HUES64 (cell line): ENCODE measurements around the gene ZNF804A.

Source experiments
- H3K27ac ChIP-seq: 2 replicates; pipeline ENCODE4 v1.7.0; 2013; ENCODE audit warnings: low read depth, low read length, inconsistent platforms
- H3K27me3 ChIP-seq: 2 replicates; pipeline ENCODE4 v1.6.1; 2013; ENCODE audit warnings: mild to moderate bottlenecking, low read length; ENCODE audit not compliant: insufficient read depth
- H3K36me3 ChIP-seq: 2 replicates; pipeline ENCODE4 v1.6.1; 2013; ENCODE audit warnings: mild to moderate bottlenecking, low read length; ENCODE audit not compliant: insufficient read depth
- H3K4me1 ChIP-seq: 2 replicates; pipeline ENCODE4 v1.6.1; 2013; ENCODE audit warnings: mild to moderate bottlenecking, low read length, moderate library complexity; ENCODE audit not compliant: insufficient read depth
- H3K4me3 ChIP-seq: 2 replicates; pipeline ENCODE4 v1.5.1; 2013; ENCODE audit warnings: mild to moderate bottlenecking, low read length, moderate library complexity
- H3K9ac ChIP-seq: 2 replicates; pipeline ENCODE4 v1.6.1; 2013; ENCODE audit warnings: mild to moderate bottlenecking, low read depth, low read length
- H3K9me3 ChIP-seq: 2 replicates; pipeline ENCODE4 v1.6.1; 2013; ENCODE audit warnings: low read depth, low read length; ENCODE audit not compliant: insufficient read depth
- WGBS: fragments of 150-250, 120-280 bp; methylation state at CpG from one replicate; pipeline ENCODE4 v1.1.7; 2013; ENCODE audit warnings: missing lambda C conversion rate; 5-methylcytosine and 5-hydroxymethylcytosine counted together

ZNF804A gene

GRCh38 chr2:184679219-184680018, 81.1 kb downstream of the ZNF804A start:
- peaks cover 7% of the 10 kb centered on the region for H3K9me3 ChIP-seq
- H3K36me3 ChIP-seq, result no peaks in the 10 kb centered on the region
- H3K27me3 ChIP-seq, result no peaks in the 10 kb centered on the region
- H3K4me1 ChIP-seq, result no peaks in the 10 kb centered on the region
- no peak overlapping the region for H3K9ac ChIP-seq
- no peak overlapping the region for H3K4me3 ChIP-seq
- 85% methylated on average over 7 of the region's 7 CpGs for WGBS
- H3K27ac ChIP-seq, result no peak overlapping the region

GRCh38 chr2:184680825-184681224, 82.5 kb downstream of the ZNF804A start:
- H3K4me1 ChIP-seq, result no peaks in the 10 kb centered on the region

GRCh38 chr2:184681642-184682321, 83.5 kb downstream of the ZNF804A start:
- H3K27me3 ChIP-seq, result no peaks in the 10 kb centered on the region
- peaks cover 7% of the 10 kb centered on the region for H3K9me3 ChIP-seq
- H3K36me3 ChIP-seq, result no peaks in the 10 kb centered on the region
- H3K9ac ChIP-seq, result no peak overlapping the region
- no peaks in the 10 kb centered on the region for H3K4me1 ChIP-seq
- no peak overlapping the region for H3K27ac ChIP-seq
- 95% methylated on average over 9 of the region's 10 CpGs for WGBS
- no peak overlapping the region for H3K4me3 ChIP-seq

More at GRCh38 chr2:184680825-184681224, 82.5 kb downstream of the ZNF804A start:
- Histone ChIP-seq H3K9ac (no peak overlapping the region), H3K9me3 (peaks cover 7% of the 10 kb centered on the region), H3K4me3 (no peak overlapping the region), H3K27me3 (no peaks in the 10 kb centered on the region), H3K36me3 (no peaks in the 10 kb centered on the region), H3K27ac (no peak overlapping the region)
- WGBS, result 95% methylated on average over 2 of the region's 2 CpGs

GRCh38 chr2:184683911-184684310, 85.6 kb downstream of the ZNF804A start:
- H3K36me3 ChIP-seq, result no peaks in the 10 kb centered on the region
- 97% methylated on average over 3 of the region's 3 CpGs for WGBS
- no peak overlapping the region for H3K4me3 ChIP-seq
- peaks cover 7% of the 10 kb centered on the region for H3K9me3 ChIP-seq
- H3K9ac ChIP-seq, result no peak overlapping the region
- no peaks in the 10 kb centered on the region for H3K27me3 ChIP-seq
- no peaks in the 10 kb centered on the region for H3K4me1 ChIP-seq
- H3K27ac ChIP-seq, result no peak overlapping the region

- 95% methylated on average over 6 of the region's 6 CpGs for WGBS
- no peaks in the 10 kb centered on the region for H3K36me3 ChIP-seq
- H3K9me3 ChIP-seq, result no peaks in the 10 kb centered on the region; the same call in 1 of the 2 replicates
- no peak overlapping the region for H3K27ac ChIP-seq
- H3K4me3 ChIP-seq, result no peak overlapping the region
- H3K27me3 ChIP-seq, result no peaks in the 10 kb centered on the region
- H3K9ac ChIP-seq, result no peak overlapping the region
- H3K4me1 ChIP-seq, result no peaks in the 10 kb centered on the region
Observed at GRCh38 chr2:184685999-184686841, 87.9 kb downstream of the ZNF804A start.

GRCh38 chr2:184689638-184690037, 91.3 kb downstream of the ZNF804A start:
- H3K36me3 ChIP-seq, result no peaks in the 10 kb centered on the region
- WGBS, result 100% methylated on average over 1 of the region's 1 CpG
- H3K4me3 ChIP-seq, result no peak overlapping the region
- no peak overlapping the region for H3K9ac ChIP-seq
- no peaks in the 10 kb centered on the region for H3K9me3 ChIP-seq
- H3K27ac ChIP-seq, result no peak overlapping the region
- no peaks in the 10 kb centered on the region for H3K27me3 ChIP-seq
- no peaks in the 10 kb centered on the region for H3K4me1 ChIP-seq

GRCh38 chr2:184692141-184692734, 93.9 kb downstream of the ZNF804A start:
- no peak overlapping the region for H3K9ac ChIP-seq
- H3K4me3 ChIP-seq, result no peak overlapping the region
- no peaks in the 10 kb centered on the region for H3K9me3 ChIP-seq
- no peaks in the 10 kb centered on the region for H3K4me1 ChIP-seq
- H3K27me3 ChIP-seq, result no peaks in the 10 kb centered on the region
- WGBS, result 93% methylated on average over 3 of the region's 3 CpGs
- no peak overlapping the region for H3K27ac ChIP-seq
- no peaks in the 10 kb centered on the region for H3K36me3 ChIP-seq

- no peaks in the 10 kb centered on the region for H3K27me3 ChIP-seq
- no peaks in the 10 kb centered on the region for H3K9me3 ChIP-seq
- H3K36me3 ChIP-seq, result no peaks in the 10 kb centered on the region
- H3K4me3 ChIP-seq, result no peak overlapping the region
- H3K27ac ChIP-seq, result no peak overlapping the region
- H3K4me1 ChIP-seq, result no peaks in the 10 kb centered on the region
- no peak overlapping the region for H3K9ac ChIP-seq
- no CpG with 5 or more reads among the region's 1 CpG for WGBS
Observed at GRCh38 chr2:184696644-184697043, 98.3 kb downstream of the ZNF804A start.

GRCh38 chr2:184698476-184698875, 100.1 kb downstream of the ZNF804A start:
- Histone ChIP-seq H3K27me3 (no peaks in the 10 kb centered on the region), H3K9ac (no peak overlapping the region), H3K4me1 (no peaks in the 10 kb centered on the region), H3K4me3 (no peak overlapping the region), H3K36me3 (no peaks in the 10 kb centered on the region), H3K9me3 (no peaks in the 10 kb centered on the region), H3K27ac (no peak overlapping the region)
- WGBS, result 100% methylated on average over 2 of the region's 3 CpGs

- Histone ChIP-seq H3K9ac (no peak overlapping the region), H3K27ac (no peak overlapping the region), H3K4me1 (no peaks in the 10 kb centered on the region), H3K9me3 (peaks cover 13% of the 10 kb centered on the region), H3K36me3 (no peaks in the 10 kb centered on the region), H3K27me3 (no peaks in the 10 kb centered on the region), H3K4me3 (no peak overlapping the region)
- WGBS, result 96% methylated on average over 6 of the region's 6 CpGs
Observed at GRCh38 chr2:184721881-184722280, 123.6 kb downstream of the ZNF804A start.
